ENCODE data around the gene ZNF500.

Gene ZNF500

DNA sequence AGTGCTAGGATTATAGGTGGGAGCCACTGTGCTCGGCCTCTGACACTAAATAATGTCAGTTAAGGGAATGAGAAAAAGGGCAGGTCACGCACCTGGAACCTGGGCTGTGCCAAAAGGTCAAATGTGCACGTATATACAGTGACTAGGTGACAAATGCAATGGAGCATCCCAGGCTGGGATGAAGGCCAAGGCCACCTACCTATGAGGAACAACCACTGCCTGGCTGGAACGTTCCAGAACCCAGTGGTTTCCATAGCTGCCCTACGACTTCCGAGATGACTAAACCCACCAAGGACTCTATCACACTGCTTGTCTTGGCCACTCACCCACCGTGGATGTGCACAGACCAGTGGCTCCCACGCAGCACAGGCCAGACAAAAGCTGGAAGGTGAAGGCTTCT, 16.1 kb downstream of the ZNF500 start:
- Histone ChIP-seq H3K9me3 (no peaks in the 10 kb centered on the region), H3K27me3 (no peaks in the 10 kb centered on the region), H3K27ac (no peak overlapping the region), H3K4me1 (ENCODE audit: control insufficient read depth in 1 of 2, insufficient read depth in 1 of 2, low read depth in 1 of 2, low read length in 1 of 2) (no peaks in the 10 kb centered on the region), H3K4me3 (ENCODE audit: low read depth in 1 of 2, low read length in 1 of 2) (no peak overlapping the region), H3K36me3 (peaks cover 41% of the 10 kb centered on the region)
- TF ChIP-seq, protein P1, sequence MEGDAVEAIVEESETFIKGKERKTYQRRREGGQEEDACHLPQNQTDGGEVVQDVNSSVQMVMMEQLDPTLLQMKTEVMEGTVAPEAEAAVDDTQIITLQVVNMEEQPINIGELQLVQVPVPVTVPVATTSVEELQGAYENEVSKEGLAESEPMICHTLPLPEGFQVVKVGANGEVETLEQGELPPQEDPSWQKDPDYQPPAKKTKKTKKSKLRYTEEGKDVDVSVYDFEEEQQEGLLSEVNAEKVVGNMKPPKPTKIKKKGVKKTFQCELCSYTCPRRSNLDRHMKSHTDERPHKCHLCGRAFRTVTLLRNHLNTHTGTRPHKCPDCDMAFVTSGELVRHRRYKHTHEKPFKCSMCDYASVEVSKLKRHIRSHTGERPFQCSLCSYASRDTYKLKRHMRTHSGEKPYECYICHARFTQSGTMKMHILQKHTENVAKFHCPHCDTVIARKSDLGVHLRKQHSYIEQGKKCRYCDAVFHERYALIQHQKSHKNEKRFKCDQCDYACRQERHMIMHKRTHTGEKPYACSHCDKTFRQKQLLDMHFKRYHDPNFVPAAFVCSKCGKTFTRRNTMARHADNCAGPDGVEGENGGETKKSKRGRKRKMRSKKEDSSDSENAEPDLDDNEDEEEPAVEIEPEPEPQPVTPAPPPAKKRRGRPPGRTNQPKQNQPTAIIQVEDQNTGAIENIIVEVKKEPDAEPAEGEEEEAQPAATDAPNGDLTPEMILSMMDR (IDR thresholded peaks at IDR 0.05): no peak

DNA sequence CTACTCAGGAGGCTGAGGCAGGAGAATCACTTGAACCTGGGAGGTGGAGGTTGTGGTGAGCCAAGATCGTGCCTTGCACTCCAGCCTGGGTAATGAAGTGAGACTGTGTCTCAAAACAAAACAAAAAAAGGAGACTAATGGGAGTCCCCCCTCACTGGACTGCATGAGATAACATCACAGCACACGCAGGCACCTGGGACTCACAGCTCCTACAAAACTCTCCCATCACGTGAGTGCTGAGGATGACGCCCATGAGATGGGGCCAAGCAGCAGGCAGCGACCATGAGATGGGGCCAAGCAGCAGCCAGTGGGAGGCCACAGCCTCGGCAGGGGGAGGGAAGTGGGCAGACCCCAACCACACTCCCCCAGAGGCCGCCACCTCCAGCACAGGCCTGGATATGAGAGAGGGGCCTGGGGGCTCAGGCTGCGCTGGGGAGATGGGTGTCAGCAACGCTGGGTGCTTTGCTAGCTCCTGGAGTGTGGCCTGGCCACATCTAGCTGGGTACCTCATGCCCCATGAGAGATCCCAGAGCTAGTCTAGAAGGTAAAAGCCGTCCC, 17.2 kb downstream of the ZNF500 start:
- TF ChIP-seq, protein P1 (IDR thresholded peaks at IDR 0.05): no peak
- H3K36me3 ChIP-seq: peaks cover 41% of the 10 kb centered on the region

DNA sequence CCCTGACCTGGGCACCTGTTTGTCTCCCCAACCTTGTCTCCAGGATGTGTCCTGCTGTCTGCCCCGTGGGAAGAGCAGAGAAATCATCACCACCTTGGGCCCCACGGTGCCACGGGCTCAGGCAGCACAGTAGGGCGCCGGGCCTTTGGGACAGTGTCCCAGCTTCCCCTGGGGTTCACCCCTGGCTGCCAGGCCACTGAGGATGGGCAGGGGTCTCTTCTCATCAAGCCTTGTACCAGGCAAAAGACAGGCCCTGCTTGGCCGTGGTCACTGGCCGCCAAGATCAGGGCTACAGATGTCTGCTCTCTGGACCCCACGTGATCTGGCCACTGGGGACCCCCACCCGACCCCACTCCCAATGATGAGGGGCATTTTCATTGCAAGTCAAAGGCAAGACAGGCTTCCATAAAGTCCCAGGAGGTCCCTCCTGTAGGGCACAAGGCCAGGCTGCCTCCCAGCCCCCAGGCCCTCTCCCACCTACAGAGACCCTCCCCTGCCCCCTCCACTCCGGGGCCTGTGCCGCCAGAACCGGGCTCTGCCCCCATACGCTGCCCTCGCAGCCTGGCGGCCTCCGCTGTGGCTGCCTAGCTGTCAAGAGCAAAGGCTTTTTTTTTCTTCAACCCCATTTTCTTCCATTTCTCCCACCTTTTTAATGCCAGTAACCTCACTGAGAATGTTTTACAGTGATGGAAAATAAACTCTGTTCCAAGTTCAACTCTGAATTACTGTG, 18.1 kb downstream of the ZNF500 start:
- TF ChIP-seq, protein P1 (IDR thresholded peaks at IDR 0.05): no peak
- Histone ChIP-seq H3K36me3 (peaks cover 37% of the 10 kb centered on the region), H3K27ac (no peak overlapping the region)

More for the DNA sequence above, 17.2 kb downstream of the ZNF500 start:
- Histone ChIP-seq H3K4me3 (ENCODE audit: low read depth in 1 of 2, low read length in 1 of 2) (no peak overlapping the region), H3K27me3 (no peaks in the 10 kb centered on the region), H3K4me1 (ENCODE audit: control insufficient read depth in 1 of 2, insufficient read depth in 1 of 2, low read depth in 1 of 2, low read length in 1 of 2) (no peaks in the 10 kb centered on the region), H3K9me3 (no peaks in the 10 kb centered on the region), H3K27ac (no peak overlapping the region)

DNA sequence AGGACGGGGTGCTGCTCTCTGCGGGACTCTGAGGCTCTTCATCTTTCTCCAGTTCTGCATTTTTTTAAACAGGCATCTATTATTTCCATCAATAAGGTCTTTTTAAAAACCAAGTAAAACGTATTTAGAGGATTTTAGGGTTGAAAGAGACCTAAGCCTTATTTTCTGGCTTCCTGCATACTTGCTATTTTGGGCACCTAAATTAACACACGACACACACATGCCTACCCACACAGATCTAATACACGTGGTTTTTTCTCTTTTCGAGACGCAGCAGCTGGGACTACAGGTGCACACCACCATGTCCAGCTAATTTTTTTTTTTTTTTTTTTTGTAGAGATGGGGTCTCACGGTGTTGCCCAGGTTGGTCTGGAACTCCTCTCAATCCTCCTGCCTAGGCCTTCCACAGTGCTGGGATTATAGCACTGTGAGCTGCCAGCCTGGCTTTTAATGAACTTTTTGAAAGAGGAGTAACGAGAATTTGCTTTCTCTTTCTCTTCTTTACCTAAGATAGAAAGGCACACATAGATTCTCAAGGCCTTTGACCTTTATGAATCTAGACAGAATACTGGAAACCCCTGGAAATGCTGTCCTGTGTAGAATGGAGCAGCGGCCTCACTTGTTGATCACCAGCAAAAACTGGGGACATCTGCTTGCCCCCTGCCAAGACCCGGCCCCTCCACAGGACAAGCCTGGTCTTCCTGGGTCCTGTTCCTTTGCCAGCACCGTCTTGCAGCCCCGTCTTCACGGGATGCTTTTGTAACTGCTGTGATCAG, 18.9 kb downstream of the ZNF500 start:
- Histone ChIP-seq H3K4me1 (ENCODE audit: control insufficient read depth in 1 of 2, insufficient read depth in 1 of 2, low read depth in 1 of 2, low read length in 1 of 2) (peaks cover 4 to 5% of the 10 kb centered on the region in 2 experiments), H3K36me3 (peaks cover 29% of the 10 kb centered on the region), H3K27me3 (peaks cover 6% of the 10 kb centered on the region), H3K27ac (no peak overlapping the region), H3K4me3 (ENCODE audit: low read depth in 1 of 2, low read length in 1 of 2) (no peak overlapping the region), H3K9me3 (no peaks in the 10 kb centered on the region)
- TF ChIP-seq, protein P1 (IDR thresholded peaks at IDR 0.05): no peak

More for the DNA sequence above, 18.1 kb downstream of the ZNF500 start:
- no peak overlapping the region for H3K4me3 ChIP-seq (ENCODE audit: low read depth in 1 of 2, low read length in 1 of 2)
- no peaks in the 10 kb centered on the region for H3K9me3 ChIP-seq
- no peaks in the 10 kb centered on the region for H3K27me3 ChIP-seq
- H3K4me1 ChIP-seq (ENCODE audit: control insufficient read depth in 1 of 2, insufficient read depth in 1 of 2, low read depth in 1 of 2, low read length in 1 of 2): no peaks in the 10 kb centered on the region

DNA sequence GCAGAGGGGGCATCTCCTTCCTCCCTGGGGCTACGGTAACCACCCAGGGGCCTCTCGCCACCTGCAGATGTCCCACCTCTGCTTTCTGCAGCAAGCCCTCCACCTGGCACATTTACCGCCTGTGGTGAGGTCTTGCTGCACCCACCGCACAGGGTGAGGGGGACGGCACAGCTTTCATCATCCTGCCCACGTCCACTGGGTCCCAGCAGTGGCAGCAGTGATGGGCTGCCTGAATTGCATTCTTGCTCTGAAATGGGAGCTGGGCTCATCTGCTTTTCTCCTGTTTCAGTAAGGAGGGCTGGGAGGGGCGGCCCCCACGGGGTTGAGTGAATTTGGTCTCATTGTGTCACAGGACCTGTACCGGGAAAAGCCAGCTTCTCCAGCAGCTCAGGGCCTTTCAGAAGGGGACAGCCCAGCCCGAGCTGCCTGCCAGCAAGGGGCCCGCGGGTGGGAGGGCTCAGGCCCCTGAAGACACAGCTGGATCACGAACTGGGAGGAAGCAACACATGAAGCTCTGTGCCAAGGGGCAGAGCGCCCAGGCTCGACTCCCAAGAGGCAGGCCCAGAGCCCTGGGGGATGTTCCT, 19.9 kb downstream of the ZNF500 start:
- Histone ChIP-seq H3K27me3 (peaks cover 11% of the 10 kb centered on the region), H3K4me1 (ENCODE audit: control insufficient read depth in 1 of 2, insufficient read depth in 1 of 2, low read depth in 1 of 2, low read length in 1 of 2) (peaks cover 4 to 5% of the 10 kb centered on the region in 2 experiments), H3K4me3 (ENCODE audit: low read depth in 1 of 2, low read length in 1 of 2) (no peak overlapping the region), H3K36me3 (peaks cover 19% of the 10 kb centered on the region), H3K9me3 (no peaks in the 10 kb centered on the region), H3K27ac (no peak overlapping the region)
- TF ChIP-seq, protein P1 (IDR thresholded peaks at IDR 0.05): no peak

All from neutrophil (primary cell).